Measurements from ENCODE around the gene MXD4.

The MXD4 gene

GRCh38 chr4:2303121-2303685, 41.3 kb upstream of the MXD4 start:
- no peak for DNase-seq
- no peaks in the 10 kb centered on the region for H3K9me3 ChIP-seq (replicated peaks; ENCODE audit: insufficient read depth, low read length)
- no peak overlapping the region for H2AFZ ChIP-seq (ENCODE audit: low read length)
- no peak overlapping the region for H3K27ac ChIP-seq (ENCODE audit: low read length)
- peaks cover 17% of the 10 kb centered on the region for H3K4me1 ChIP-seq (ENCODE audit: low read length)
- no peaks in the 10 kb centered on the region for H3K79me2 ChIP-seq (ENCODE audit: low read length)
- no peaks in the 10 kb centered on the region for H3K36me3 ChIP-seq (replicated peaks; ENCODE audit: insufficient read depth, low read length)
- no peak overlapping the region for H3K4me2 ChIP-seq (ENCODE audit: low read depth, low read length)
- TF ChIP-seq EZH2 (optimal IDR thresholded peaks at IDR 0.05; ENCODE audit: low read depth, low read length), result no peak
- TF ChIP-seq, protein P1, sequence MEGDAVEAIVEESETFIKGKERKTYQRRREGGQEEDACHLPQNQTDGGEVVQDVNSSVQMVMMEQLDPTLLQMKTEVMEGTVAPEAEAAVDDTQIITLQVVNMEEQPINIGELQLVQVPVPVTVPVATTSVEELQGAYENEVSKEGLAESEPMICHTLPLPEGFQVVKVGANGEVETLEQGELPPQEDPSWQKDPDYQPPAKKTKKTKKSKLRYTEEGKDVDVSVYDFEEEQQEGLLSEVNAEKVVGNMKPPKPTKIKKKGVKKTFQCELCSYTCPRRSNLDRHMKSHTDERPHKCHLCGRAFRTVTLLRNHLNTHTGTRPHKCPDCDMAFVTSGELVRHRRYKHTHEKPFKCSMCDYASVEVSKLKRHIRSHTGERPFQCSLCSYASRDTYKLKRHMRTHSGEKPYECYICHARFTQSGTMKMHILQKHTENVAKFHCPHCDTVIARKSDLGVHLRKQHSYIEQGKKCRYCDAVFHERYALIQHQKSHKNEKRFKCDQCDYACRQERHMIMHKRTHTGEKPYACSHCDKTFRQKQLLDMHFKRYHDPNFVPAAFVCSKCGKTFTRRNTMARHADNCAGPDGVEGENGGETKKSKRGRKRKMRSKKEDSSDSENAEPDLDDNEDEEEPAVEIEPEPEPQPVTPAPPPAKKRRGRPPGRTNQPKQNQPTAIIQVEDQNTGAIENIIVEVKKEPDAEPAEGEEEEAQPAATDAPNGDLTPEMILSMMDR (IDR thresholded peaks at IDR 0.05; ENCODE audit: low read length), result no peak
- TF ChIP-seq EZH2phosphoT487 (IDR thresholded peaks at IDR 0.05; ENCODE audit: low read length), result no peak
- H3K4me3 ChIP-seq (ENCODE audit: low read length), result no peak overlapping the region
- no peaks in the 10 kb centered on the region for H3F3A ChIP-seq (ENCODE audit: insufficient read depth, low read length)
- H3K27me3 ChIP-seq (replicated peaks; ENCODE audit: insufficient read depth, low read length), result no peaks in the 10 kb centered on the region
- H3K9ac ChIP-seq (ENCODE audit: low read length), result no peak overlapping the region
- no peaks in the 10 kb centered on the region for H4K20me1 ChIP-seq (ENCODE audit: insufficient read depth, low read length)
- H3K9me2 ChIP-seq (replicated peaks; ENCODE audit: insufficient read depth, low read length), result no peaks in the 10 kb centered on the region

GRCh38 chr4:2302387-2303119, 40.6 kb upstream of the MXD4 start:
- Histone ChIP-seq H4K20me1 (ENCODE audit: insufficient read depth, low read length) (no peaks in the 10 kb centered on the region), H3K36me3 (replicated peaks; ENCODE audit: insufficient read depth, low read length) (no peaks in the 10 kb centered on the region), H3K9me3 (replicated peaks; ENCODE audit: insufficient read depth, low read length) (no peaks in the 10 kb centered on the region), H3K4me3 (ENCODE audit: low read length) (no peak overlapping the region), H3K27me3 (replicated peaks; ENCODE audit: insufficient read depth, low read length) (no peaks in the 10 kb centered on the region), H3K9me2 (replicated peaks; ENCODE audit: insufficient read depth, low read length) (no peaks in the 10 kb centered on the region), H3K27ac (ENCODE audit: low read length) (no peak overlapping the region), H3K4me2 (ENCODE audit: low read depth, low read length) (no peak overlapping the region), H3F3A (ENCODE audit: insufficient read depth, low read length) (no peaks in the 10 kb centered on the region), H3K4me1 (ENCODE audit: low read length) (peaks cover 17% of the 10 kb centered on the region), H3K9ac (ENCODE audit: low read length) (no peak overlapping the region), H2AFZ (ENCODE audit: low read length) (no peak overlapping the region), H3K79me2 (ENCODE audit: low read length) (no peaks in the 10 kb centered on the region)
- TF ChIP-seq EZH2 (optimal IDR thresholded peaks at IDR 0.05; ENCODE audit: low read depth, low read length), result no peak
- TF ChIP-seq, protein P1 (IDR thresholded peaks at IDR 0.05; ENCODE audit: low read length), result no peak
- no peak for TF ChIP-seq EZH2phosphoT487 (IDR thresholded peaks at IDR 0.05; ENCODE audit: low read length)
- DNase-seq, result no peak

DNA sequence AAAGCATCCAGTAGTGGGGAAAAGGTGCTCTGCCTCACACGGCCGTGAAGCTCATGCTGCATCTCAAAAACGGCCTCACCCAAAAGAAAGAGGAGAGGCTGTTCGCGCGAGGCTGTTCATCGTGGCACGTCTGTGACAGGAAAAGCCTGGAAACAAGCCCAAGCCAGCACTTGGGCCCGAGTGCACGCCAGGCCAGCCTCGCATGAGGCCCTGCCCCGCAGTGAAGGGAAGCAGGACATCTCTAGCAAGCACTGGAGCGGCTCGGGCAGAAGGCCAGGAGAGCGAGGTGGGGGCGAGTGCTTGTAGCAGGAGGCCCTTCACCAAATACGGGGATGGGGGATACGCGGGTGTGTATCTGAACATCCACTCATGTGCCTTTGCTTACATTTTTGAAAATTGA, 39.9 kb upstream of the MXD4 start:
- TF ChIP-seq, protein P1 (IDR thresholded peaks at IDR 0.05; ENCODE audit: low read length), result no peak
- TF ChIP-seq EZH2phosphoT487 (IDR thresholded peaks at IDR 0.05; ENCODE audit: low read length) (no peak), EZH2 (optimal IDR thresholded peaks at IDR 0.05; ENCODE audit: low read depth, low read length) (no peak)

More for the DNA sequence above, 39.9 kb upstream of the MXD4 start:
- no peaks in the 10 kb centered on the region for H3K27me3 ChIP-seq (replicated peaks; ENCODE audit: insufficient read depth, low read length)
- H3F3A ChIP-seq (ENCODE audit: insufficient read depth, low read length), result no peaks in the 10 kb centered on the region
- peaks cover 17% of the 10 kb centered on the region for H3K4me1 ChIP-seq (ENCODE audit: low read length)
- H2AFZ ChIP-seq (ENCODE audit: low read length), result no peak overlapping the region
- no peak overlapping the region for H3K4me3 ChIP-seq (ENCODE audit: low read length)
- DNase-seq, result no peak
- H3K9me2 ChIP-seq (replicated peaks; ENCODE audit: insufficient read depth, low read length), result no peaks in the 10 kb centered on the region
- no peak overlapping the region for H3K27ac ChIP-seq (ENCODE audit: low read length)
- no peak overlapping the region for H3K4me2 ChIP-seq (ENCODE audit: low read depth, low read length)
- no peaks in the 10 kb centered on the region for H4K20me1 ChIP-seq (ENCODE audit: insufficient read depth, low read length)
- H3K9ac ChIP-seq (ENCODE audit: low read length), result no peak overlapping the region
- no peaks in the 10 kb centered on the region for H3K9me3 ChIP-seq (replicated peaks; ENCODE audit: insufficient read depth, low read length)
- H3K79me2 ChIP-seq (ENCODE audit: low read length), result no peaks in the 10 kb centered on the region
- H3K36me3 ChIP-seq (replicated peaks; ENCODE audit: insufficient read depth, low read length), result no peaks in the 10 kb centered on the region

All from MM.1S (cell line).